OCI-LY3 (cell line): ENCODE results near the gene RHBG.

ENCODE experiments used
- CTCF ChIP-seq: fragments of 200-600, 300-600 bp; sonication (generic); IDR thresholded peaks from 2 replicates; pipeline ENCODE4 v1.5.1; 2014; ENCODE audit warnings: antibody characterized with exemption, low read length, low read depth
- EZH2phosphoT487 ChIP-seq: fragments of 200-600 bp; shearing (Covaris generic); IDR thresholded peaks from 2 replicates; pipeline ENCODE4 v1.6.1; 2018; ENCODE audit warnings: antibody characterized with exemption, mixed run types, low read depth

- TF ChIP-seq CTCF (no peak), EZH2phosphoT487 (no peak)
Observed at GRCh38 chr1:156372265-156372586, 3.2 kb downstream of the RHBG start.
